BE2C (cell line): ENCODE measurements around the gene RNASE4.
A peak's percentile ranks its signal among the peaks of the same experiment; 100 is the strongest.

Experiments used
- DNase-seq: peaks from one replicate; pipeline ENCODE4 v3.0.0-alpha.2; 2020
- H3K27me3 ChIP-seq: fragments of 250-450 bp; sonication (Bioruptor Pico); 2 replicates; pipeline ENCODE4 v1.5.1; 2020; ENCODE audit warnings: mild to moderate bottlenecking
- H3K36me3 ChIP-seq: fragments of 250-450 bp; sonication (Bioruptor Pico); 2 replicates; pipeline ENCODE4 v1.5.1; 2020; ENCODE audit warnings: mild to moderate bottlenecking
- H3K4me1 ChIP-seq: fragments of 250-450 bp; sonication (Bioruptor Pico); 2 replicates; pipeline ENCODE4 v1.5.1; 2020
- H3K4me3 ChIP-seq: 2 replicates; pipeline ENCODE4 v1.5.1; 2011; ENCODE audit warnings: low read depth, low read length
- H3K9me3 ChIP-seq: fragments of 250-450 bp; sonication (Bioruptor Pico); 2 replicates; pipeline ENCODE4 v1.5.1; 2020
- CTCF ChIP-seq: IDR thresholded peaks from 2 replicates; pipeline ENCODE4 v1.5.1; 2012; ENCODE audit warnings: mild to moderate bottlenecking, low read depth, low read length

Gene RNASE4

GRCh38 chr14:20668969-20669368 lies 15.4 kb upstream of the RNASE4 start:
- no peak overlapping the region for H3K4me3 ChIP-seq
- TF ChIP-seq CTCF, result no peak
- no peaks in the 10 kb centered on the region for H3K9me3 ChIP-seq
- no peaks in the 10 kb centered on the region for H3K36me3 ChIP-seq
- H3K27me3 ChIP-seq, result no peaks in the 10 kb centered on the region; the same call in 1 of the 2 replicates
- DNase-seq, result no peak
- H3K4me1 ChIP-seq, result no peaks in the 10 kb centered on the region

GRCh38 chr14:20671597-20672283 lies 12.6 kb upstream of the RNASE4 start:
- no peaks in the 10 kb centered on the region for H3K36me3 ChIP-seq
- H3K4me1 ChIP-seq, result no peaks in the 10 kb centered on the region
- H3K9me3 ChIP-seq, result no peaks in the 10 kb centered on the region
- no peak overlapping the region for H3K4me3 ChIP-seq
- no peak for DNase-seq
- H3K27me3 ChIP-seq, result no peaks in the 10 kb centered on the region
- TF ChIP-seq CTCF, result no peak

- Histone ChIP-seq H3K4me3 (no peak overlapping the region), H3K9me3 (no peaks in the 10 kb centered on the region), H3K4me1 (no peaks in the 10 kb centered on the region), H3K36me3 (no peaks in the 10 kb centered on the region), H3K27me3 (no peaks in the 10 kb centered on the region)
- no peak for TF ChIP-seq CTCF
- no peak for DNase-seq
Measured at GRCh38 chr14:20675669-20676068, 8.7 kb upstream of the RNASE4 start.

- Histone ChIP-seq H3K4me1 (no peaks in the 10 kb centered on the region), H3K36me3 (no peaks in the 10 kb centered on the region), H3K9me3 (no peaks in the 10 kb centered on the region), H3K4me3 (no peak overlapping the region), H3K27me3 (no peaks in the 10 kb centered on the region)
- TF ChIP-seq CTCF, result no peak
- DNase-seq, result no peak
Measured at GRCh38 chr14:20676072-20676471, 8.3 kb upstream of the RNASE4 start.

- no peaks in the 10 kb centered on the region for H3K9me3 ChIP-seq
- H3K4me3 ChIP-seq, result peak overlapping the region; percentile 94
- H3K36me3 ChIP-seq, result no peaks in the 10 kb centered on the region
- no peaks in the 10 kb centered on the region for H3K27me3 ChIP-seq
- no peaks in the 10 kb centered on the region for H3K4me1 ChIP-seq
- no peak for TF ChIP-seq CTCF
- DNase-seq, result peak; percentile 49
Measured at GRCh38 chr14:20679907-20680306, 4.5 kb upstream of the RNASE4 start.

GRCh38 chr14:20680363-20680762 lies 4.0 kb upstream of the RNASE4 start:
- peak overlapping the region; percentile 94 for H3K4me3 ChIP-seq
- H3K36me3 ChIP-seq, result no peaks in the 10 kb centered on the region
- H3K27me3 ChIP-seq, result no peaks in the 10 kb centered on the region
- no peak for DNase-seq
- TF ChIP-seq CTCF, result no peak
- H3K4me1 ChIP-seq, result no peaks in the 10 kb centered on the region
- no peaks in the 10 kb centered on the region for H3K9me3 ChIP-seq
